ENCODE data around the gene ARHGAP33.

GRCh38 chr19:35811317-35812219 is 36.2 kb downstream of the ARHGAP33 start:
- TF ChIP-seq TBL1XR1 (IDR thresholded peaks at IDR 0.05; ENCODE audit: low read depth, low read length) (no peak), CTCF (IDR thresholded peaks at IDR 0.05 in 2 of 3, conservative IDR thresholded peaks at IDR 0.05 in 1 of 3; ENCODE audit: control insufficient read depth in 2 of 3, extremely low read depth in 1 of 3, insufficient read depth in 1 of 3, low read depth in 3 of 3, low read length in 3 of 3) (no peak), RELA (IDR thresholded peaks at IDR 0.05; ENCODE audit: borderline replicate concordance, partially characterized antibody) (no peak), POLR2AphosphoS2 (IDR thresholded peaks at IDR 0.05; ENCODE audit: low read depth, low read length) (no peak), POLR2A (IDR thresholded peaks at IDR 0.05; ENCODE audit: low read depth, low read length) (no peak), EP300 (IDR thresholded peaks at IDR 0.05; ENCODE audit: borderline replicate concordance in 1 of 2, control insufficient read depth in 1 of 2, low read depth in 2 of 2, low read length in 2 of 2) (no peak), PBX3 (IDR thresholded peaks at IDR 0.05; ENCODE audit: insufficient replicate concordance, low read depth, low read length) (no peak), POLR2AphosphoS5 (IDR thresholded peaks at IDR 0.05; ENCODE audit: low read length) (no peak), BMI1 (IDR thresholded peaks at IDR 0.05; ENCODE audit: borderline replicate concordance) (no peak), EZH2 (IDR thresholded peaks at IDR 0.05; ENCODE audit: borderline replicate concordance, control insufficient read depth, low read depth, low read length) (no peak), RB1 (IDR thresholded peaks at IDR 0.05; ENCODE audit: borderline replicate concordance) (no peak), MAX (IDR thresholded peaks at IDR 0.05; ENCODE audit: low read depth, low read length) (no peak), ETV6 (conservative IDR thresholded peaks at IDR 0.05 in 1 of 2, IDR thresholded peaks at IDR 0.05 in 1 of 2; ENCODE audit: borderline replicate concordance in 1 of 2, low read depth in 1 of 2) (no peak)
